ENCODE data around the gene CRMP1. TPM values are rescaled to one million over a fixed set of nuclear protein-coding genes. Genes with fewer than 3 reads are reported as not detected.

Gene CRMP1
- total and polyA plus RNA-seq, 5 donors = 0.40 to 1.0 (median 0.50) TPM

- Histone ChIP-seq H3K27me3 (ENCODE audit: control insufficient read depth, insufficient read depth) (no peaks in the 10 kb centered on the region), H3K27ac (ENCODE audit: low read length) (no peak overlapping the region), H3K4me3 (ENCODE audit: low read length) (no peak overlapping the region), H3K9me3 (ENCODE audit: control insufficient read depth, low read length) (no peaks in the 10 kb centered on the region), H3K4me1 (ENCODE audit: control insufficient read depth, insufficient read depth, low read length) (no peaks in the 10 kb centered on the region)
- intact Hi-C loops (cut with DNase I) = no loop called here
- 86% methylated on average over 5 of the region's 5 CpGs for WGBS
- no peak for ATAC-seq
- no peak for DNase-seq
Observed at GRCh38 chr4:5789141-5789540, 103.7 kb downstream of the CRMP1 start.

- intact Hi-C loops (cut with DNase I) = no loop called here
- DNase-seq (no peak), ATAC-seq (no peak)
- 63% methylated on average over 2 of the region's 2 CpGs for WGBS
- Histone ChIP-seq H3K27me3 (ENCODE audit: control insufficient read depth, insufficient read depth) (no peaks in the 10 kb centered on the region), H3K9me3 (ENCODE audit: control insufficient read depth, low read length) (no peaks in the 10 kb centered on the region), H3K4me3 (ENCODE audit: low read length) (no peak overlapping the region), H3K4me1 (ENCODE audit: control insufficient read depth, insufficient read depth, low read length) (no peaks in the 10 kb centered on the region), H3K27ac (ENCODE audit: low read length) (no peak overlapping the region)
Observed at GRCh38 chr4:5788144-5788543, 104.7 kb downstream of the CRMP1 start.

- no peaks in the 10 kb centered on the region for H3K27me3 ChIP-seq (ENCODE audit: control insufficient read depth, insufficient read depth)
- no peak overlapping the region for H3K4me3 ChIP-seq (ENCODE audit: low read length)
- intact Hi-C loops (cut with DNase I) = no loop called here
- DNase-seq (no peak), ATAC-seq (no peak)
- no peaks in the 10 kb centered on the region for H3K4me1 ChIP-seq (ENCODE audit: control insufficient read depth, insufficient read depth, low read length)
- no peaks in the 10 kb centered on the region for H3K9me3 ChIP-seq (ENCODE audit: control insufficient read depth, low read length)
- WGBS = 95% methylated on average over 8 of the region's 8 CpGs
- H3K27ac ChIP-seq (ENCODE audit: low read length) = no peak overlapping the region
Observed at GRCh38 chr4:5787311-5787710, 105.6 kb downstream of the CRMP1 start.

- no peak for DNase-seq
- peak; percentile 51 to 53 for ATAC-seq
- intact Hi-C loops (cut with DNase I) = no loop called here
- Histone ChIP-seq H3K4me1 (ENCODE audit: control insufficient read depth, insufficient read depth, low read length) (no peaks in the 10 kb centered on the region), H3K27ac (ENCODE audit: low read length) (no peak overlapping the region), H3K9me3 (ENCODE audit: control insufficient read depth, low read length) (no peaks in the 10 kb centered on the region), H3K4me3 (ENCODE audit: low read length) (no peak overlapping the region), H3K27me3 (ENCODE audit: control insufficient read depth, insufficient read depth) (no peaks in the 10 kb centered on the region)
- 75% methylated on average over 9 of the region's 9 CpGs for WGBS
Observed at GRCh38 chr4:5785806-5786680, 106.8 kb downstream of the CRMP1 start.

- intact Hi-C loops (cut with DNase I) = no loop called here
- Histone ChIP-seq H3K27me3 (ENCODE audit: control insufficient read depth, insufficient read depth) (no peaks in the 10 kb centered on the region), H3K27ac (ENCODE audit: low read length) (no peak overlapping the region), H3K9me3 (ENCODE audit: control insufficient read depth, low read length) (no peaks in the 10 kb centered on the region), H3K4me3 (ENCODE audit: low read length) (no peak overlapping the region), H3K4me1 (ENCODE audit: control insufficient read depth, insufficient read depth, low read length) (no peaks in the 10 kb centered on the region)
- ATAC-seq (peak; percentile 71 to 77), DNase-seq (peak in 1 of 3 donors; percentile 39)
- 71% methylated on average over 9 of the region's 9 CpGs for WGBS
Observed at GRCh38 chr4:5784960-5785611, 107.8 kb downstream of the CRMP1 start.

DNA sequence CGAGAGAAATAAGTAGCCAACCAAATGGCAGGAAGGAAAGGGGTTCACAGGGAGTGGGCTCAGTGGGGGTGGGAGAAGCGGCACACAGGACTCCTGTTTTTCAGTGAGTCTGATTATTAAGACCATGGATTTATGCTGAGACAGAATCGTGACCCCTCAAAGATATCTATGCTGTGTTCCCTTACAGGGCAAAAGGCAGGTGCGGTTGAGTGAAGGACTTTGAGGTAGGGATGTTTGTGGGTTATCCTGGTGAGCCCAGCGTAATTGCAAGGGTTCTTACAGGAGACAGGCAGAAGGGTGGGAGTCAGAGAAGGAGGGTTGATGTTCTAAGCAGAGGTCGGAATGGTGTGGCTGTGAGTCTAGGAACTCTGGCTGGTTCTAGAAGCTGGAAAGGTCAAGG lies 108.9 kb downstream of the CRMP1 start:
- DNase-seq = no peak
- WGBS = 90% methylated on average over 6 of the region's 6 CpGs

DNA sequence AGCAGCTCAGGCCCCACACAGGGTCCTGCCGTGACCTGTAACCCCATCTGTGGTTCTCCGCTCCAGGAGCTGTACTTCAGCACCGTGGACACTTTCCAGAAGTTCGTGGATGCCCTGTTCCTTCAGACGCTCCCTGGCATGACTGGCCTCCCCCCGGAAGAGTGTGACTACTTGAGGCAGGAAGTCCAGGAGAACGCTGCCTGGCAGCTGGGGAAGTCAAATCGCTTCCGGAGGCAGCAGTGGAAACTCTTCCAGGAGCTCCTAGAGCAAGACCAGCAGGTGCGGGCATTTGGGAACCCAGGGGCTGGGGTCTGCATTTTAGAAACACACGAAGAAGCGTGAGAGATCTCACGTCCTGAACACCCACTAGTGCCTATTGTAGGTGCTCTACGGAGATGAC lies 109.4 kb downstream of the CRMP1 start:
- intact Hi-C loops (cut with DNase I) = no loop called here
- DNase-seq (no peak), ATAC-seq (no peak)
- Histone ChIP-seq H3K27me3 (ENCODE audit: control insufficient read depth, insufficient read depth) (no peaks in the 10 kb centered on the region), H3K4me3 (ENCODE audit: low read length) (no peak overlapping the region), H3K4me1 (ENCODE audit: control insufficient read depth, insufficient read depth, low read length) (no peaks in the 10 kb centered on the region), H3K27ac (ENCODE audit: low read length) (no peak overlapping the region), H3K9me3 (ENCODE audit: control insufficient read depth, low read length) (no peaks in the 10 kb centered on the region)
- WGBS = 79% methylated on average over 14 of the region's 14 CpGs

More for the DNA sequence above, 108.9 kb downstream of the CRMP1 start:
- Histone ChIP-seq H3K27me3 (ENCODE audit: control insufficient read depth, insufficient read depth) (no peaks in the 10 kb centered on the region), H3K4me1 (ENCODE audit: control insufficient read depth, insufficient read depth, low read length) (no peaks in the 10 kb centered on the region), H3K9me3 (ENCODE audit: control insufficient read depth, low read length) (no peaks in the 10 kb centered on the region), H3K27ac (ENCODE audit: low read length) (no peak overlapping the region), H3K4me3 (ENCODE audit: low read length) (no peak overlapping the region)
- intact Hi-C loops (cut with DNase I) = no loop called here
- ATAC-seq = no peak

- no peak for DNase-seq
- Histone ChIP-seq H3K27ac (ENCODE audit: low read length) (no peak overlapping the region), H3K4me3 (ENCODE audit: low read length) (no peak overlapping the region), H3K27me3 (ENCODE audit: control insufficient read depth, insufficient read depth) (no peaks in the 10 kb centered on the region), H3K9me3 (ENCODE audit: control insufficient read depth, low read length) (no peaks in the 10 kb centered on the region), H3K4me1 (ENCODE audit: control insufficient read depth, insufficient read depth, low read length) (no peaks in the 10 kb centered on the region)
- intact Hi-C loops (cut with DNase I) = no loop called here
- ATAC-seq = peak in 1 of 2 donors; percentile 22
- 80% methylated on average over 6 of the region's 6 CpGs for whole genome bisulfite sequencing
Observed at GRCh38 chr4:5782829-5783476, 109.9 kb downstream of the CRMP1 start.

DNA sequence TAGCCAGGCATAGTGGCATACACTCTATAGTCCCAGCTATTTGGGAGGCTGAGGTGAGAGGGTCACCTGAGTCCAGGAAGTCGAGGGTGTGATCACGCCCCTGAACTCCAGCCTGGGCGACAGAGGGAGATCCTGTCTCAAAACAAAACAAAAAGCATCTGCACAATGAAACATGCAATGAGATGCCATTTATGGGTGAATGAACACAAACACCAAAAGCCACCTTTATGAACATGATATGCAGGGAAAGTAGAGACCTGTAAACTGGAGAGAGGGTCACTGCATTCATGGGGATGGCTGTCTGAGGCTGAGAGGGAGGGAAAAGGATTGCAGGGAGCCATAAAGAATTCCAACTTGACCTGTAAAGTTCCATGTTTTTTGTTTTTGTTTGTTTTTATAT lies 111.2 kb downstream of the CRMP1 start:
- H3K9me3 ChIP-seq (ENCODE audit: control insufficient read depth, low read length) = no peaks in the 10 kb centered on the region
- no peak overlapping the region for H3K4me3 ChIP-seq (ENCODE audit: low read length)
- ATAC-seq (no peak), DNase-seq (no peak)
- H3K27ac ChIP-seq (ENCODE audit: low read length) = no peak overlapping the region
- H3K27me3 ChIP-seq (ENCODE audit: control insufficient read depth, insufficient read depth) = no peaks in the 10 kb centered on the region
- intact Hi-C loops (cut with DNase I) = no loop called here
- 86% methylated on average over 3 of the region's 3 CpGs for WGBS
- no peaks in the 10 kb centered on the region for H3K4me1 ChIP-seq (ENCODE audit: control insufficient read depth, insufficient read depth, low read length)

DNA sequence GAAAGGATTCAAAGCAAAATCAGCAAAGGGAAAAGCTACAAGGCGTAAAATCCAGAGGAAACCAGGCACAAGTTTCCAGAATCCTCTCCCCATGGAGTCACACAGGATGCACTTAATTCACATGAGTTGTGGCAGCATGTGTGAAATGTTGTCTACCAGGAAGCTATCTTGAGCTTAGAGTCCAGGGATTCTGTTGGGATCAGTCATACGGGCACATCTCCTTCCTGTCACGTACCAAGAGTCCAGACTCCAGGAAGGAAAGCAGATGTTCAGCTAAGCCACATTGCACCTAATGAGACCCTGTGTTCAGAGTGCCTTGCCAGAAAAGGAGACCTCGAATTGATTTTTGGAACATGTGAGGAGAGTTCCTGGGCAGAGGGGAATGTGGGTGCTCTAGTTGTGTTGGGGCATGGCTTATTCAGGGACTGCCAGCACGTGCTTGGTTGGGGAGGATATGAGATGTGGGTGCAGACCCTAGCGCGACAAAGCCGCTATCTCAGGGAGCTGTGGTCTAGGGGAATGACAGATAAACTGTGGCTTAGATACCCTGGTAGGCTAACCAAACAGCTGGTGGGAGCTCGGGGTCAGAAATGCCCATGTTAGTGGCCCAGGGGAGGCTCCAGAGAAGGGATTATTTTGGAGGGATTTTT lies 111.9 kb downstream of the CRMP1 start:
- DNase-seq (no peak), ATAC-seq (no peak)
- Histone ChIP-seq H3K27ac (ENCODE audit: low read length) (no peak overlapping the region), H3K9me3 (ENCODE audit: control insufficient read depth, low read length) (no peaks in the 10 kb centered on the region), H3K4me1 (ENCODE audit: control insufficient read depth, insufficient read depth, low read length) (no peaks in the 10 kb centered on the region), H3K4me3 (ENCODE audit: low read length) (no peak overlapping the region), H3K27me3 (ENCODE audit: control insufficient read depth, insufficient read depth) (no peaks in the 10 kb centered on the region)
- intact Hi-C loops (cut with DNase I) = no loop called here
- WGBS = 85% methylated on average over 9 of the region's 9 CpGs

GRCh38 chr4:5776510-5776909 lies 116.4 kb downstream of the CRMP1 start:
- H3K27me3 ChIP-seq (ENCODE audit: control insufficient read depth, insufficient read depth) = no peaks in the 10 kb centered on the region
- H3K27ac ChIP-seq (ENCODE audit: low read length) = no peak overlapping the region
- no peaks in the 10 kb centered on the region for H3K9me3 ChIP-seq (ENCODE audit: control insufficient read depth, low read length)
- no peak overlapping the region for H3K4me3 ChIP-seq (ENCODE audit: low read length)
- no peaks in the 10 kb centered on the region for H3K4me1 ChIP-seq (ENCODE audit: control insufficient read depth, insufficient read depth, low read length)
- 98% methylated on average over 1 of the region's 1 CpG for WGBS
- DNase-seq (no peak), ATAC-seq (no peak)
- intact Hi-C loops (cut with DNase I) = no loop called here
